Uterus (tissue), 4 donors: ENCODE data around the gene CGNL1. TPM values are rescaled to one million over a fixed set of nuclear protein-coding genes. Genes with fewer than 3 reads are reported as not detected.

Source experiments
- DNase-seq, 2 donors: peaks; one replicate each; pipeline ENCODE4 v3.0.0-alpha.2; 2019 to 2020
- H3K27ac ChIP-seq, 2 donors: fragments of 200-600 bp; sonication (generic); 1 replicate in 1 of 2; 2 replicates in 1 of 2; pipeline ENCODE4 v1.5.1; 2016 to 2018
- H3K27me3 ChIP-seq, 2 donors: fragments of 200-600 bp; sonication (generic); one replicate each; pipeline ENCODE4 v1.5.1; 2018 to 2019; ENCODE audit warnings: control low read depth in 1 of 2
- H3K36me3 ChIP-seq, 2 donors: fragments of 200-600 bp; sonication (generic); one replicate each; pipeline ENCODE4 v1.5.1; 2019; ENCODE audit warnings: control low read depth in 1 of 2
- H3K4me1 ChIP-seq, 2 donors: fragments of 200-600 bp; sonication (generic); one replicate each; pipeline ENCODE4 v1.5.1; 2018 to 2019; ENCODE audit warnings: control low read depth in 1 of 2
- H3K4me3 ChIP-seq, 2 donors: fragments of 200-600 bp; sonication (generic); 1 replicate in 1 of 2; 2 replicates in 1 of 2; pipeline ENCODE4 v1.5.1; 2018 to 2019; ENCODE audit warnings: mild to moderate bottlenecking in 1 of 2
- H3K9me3 ChIP-seq, 2 donors: fragments of 200-600 bp; sonication (generic); one replicate each; pipeline ENCODE4 v1.5.1; 2019; ENCODE audit warnings: control low read depth in 1 of 2
- POLR2A ChIP-seq, 2 donors: fragments of 450-650 bp; IDR thresholded peaks; one replicate each; pipeline ENCODE4 v1.6.1; 2016; ENCODE audit warnings: antibody characterized with exemption in 2 of 2, mild to moderate bottlenecking in 1 of 2, moderate library complexity in 1 of 2
- intact Hi-C: fragments of 100-400 bp; cut with DNase I; formaldehyde crosslinking; loops from one replicate; pipeline ENCODE4 v1.15.1; 2023; ENCODE audit warnings: low total_unique reads
- total RNA-seq, 4 donors: library from RNA; depleted of rRNA in 3 of 4; stranded (reverse); fragments of >200 nt in 3 of 4; gene quantifications; one replicate each; pipeline versions ENCODE4 v1.1.0 to v1.2.4, GENCODE V29; 2014 to 2023
- TF ChIP-seq, protein P1 (sequence below), 4 experiments: fragments of 200-600 bp in 2 of 4; fragments of 450-650 bp in 2 of 4; sonication (generic) in 2 of 4; IDR thresholded peaks; one replicate each; pipeline ENCODE4 v1.5.1; 2016 to 2019; ENCODE audit warnings: antibody characterized with exemption in 4 of 4, mild to moderate bottlenecking in 2 of 4, moderate library complexity in 1 of 4
- donor health status: DM: yes; HTN: yes; CAD: no.

Gene CGNL1, protein sequence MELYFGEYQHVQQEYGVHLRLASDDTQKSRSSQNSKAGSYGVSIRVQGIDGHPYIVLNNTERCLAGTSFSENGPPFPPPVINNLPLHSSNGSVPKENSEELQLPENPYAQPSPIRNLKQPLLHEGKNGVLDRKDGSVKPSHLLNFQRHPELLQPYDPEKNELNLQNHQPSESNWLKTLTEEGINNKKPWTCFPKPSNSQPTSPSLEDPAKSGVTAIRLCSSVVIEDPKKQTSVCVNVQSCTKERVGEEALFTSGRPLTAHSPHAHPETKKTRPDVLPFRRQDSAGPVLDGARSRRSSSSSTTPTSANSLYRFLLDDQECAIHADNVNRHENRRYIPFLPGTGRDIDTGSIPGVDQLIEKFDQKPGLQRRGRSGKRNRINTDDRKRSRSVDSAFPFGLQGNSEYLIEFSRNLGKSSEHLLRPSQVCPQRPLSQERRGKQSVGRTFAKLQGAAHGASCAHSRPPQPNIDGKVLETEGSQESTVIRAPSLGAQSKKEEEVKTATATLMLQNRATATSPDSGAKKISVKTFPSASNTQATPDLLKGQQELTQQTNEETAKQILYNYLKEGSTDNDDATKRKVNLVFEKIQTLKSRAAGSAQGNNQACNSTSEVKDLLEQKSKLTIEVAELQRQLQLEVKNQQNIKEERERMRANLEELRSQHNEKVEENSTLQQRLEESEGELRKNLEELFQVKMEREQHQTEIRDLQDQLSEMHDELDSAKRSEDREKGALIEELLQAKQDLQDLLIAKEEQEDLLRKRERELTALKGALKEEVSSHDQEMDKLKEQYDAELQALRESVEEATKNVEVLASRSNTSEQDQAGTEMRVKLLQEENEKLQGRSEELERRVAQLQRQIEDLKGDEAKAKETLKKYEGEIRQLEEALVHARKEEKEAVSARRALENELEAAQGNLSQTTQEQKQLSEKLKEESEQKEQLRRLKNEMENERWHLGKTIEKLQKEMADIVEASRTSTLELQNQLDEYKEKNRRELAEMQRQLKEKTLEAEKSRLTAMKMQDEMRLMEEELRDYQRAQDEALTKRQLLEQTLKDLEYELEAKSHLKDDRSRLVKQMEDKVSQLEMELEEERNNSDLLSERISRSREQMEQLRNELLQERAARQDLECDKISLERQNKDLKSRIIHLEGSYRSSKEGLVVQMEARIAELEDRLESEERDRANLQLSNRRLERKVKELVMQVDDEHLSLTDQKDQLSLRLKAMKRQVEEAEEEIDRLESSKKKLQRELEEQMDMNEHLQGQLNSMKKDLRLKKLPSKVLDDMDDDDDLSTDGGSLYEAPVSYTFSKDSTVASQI
- total RNA-seq: 10 to 100 TPM; 15.1 to 74.4 (median 31.7) TPM

DNA sequence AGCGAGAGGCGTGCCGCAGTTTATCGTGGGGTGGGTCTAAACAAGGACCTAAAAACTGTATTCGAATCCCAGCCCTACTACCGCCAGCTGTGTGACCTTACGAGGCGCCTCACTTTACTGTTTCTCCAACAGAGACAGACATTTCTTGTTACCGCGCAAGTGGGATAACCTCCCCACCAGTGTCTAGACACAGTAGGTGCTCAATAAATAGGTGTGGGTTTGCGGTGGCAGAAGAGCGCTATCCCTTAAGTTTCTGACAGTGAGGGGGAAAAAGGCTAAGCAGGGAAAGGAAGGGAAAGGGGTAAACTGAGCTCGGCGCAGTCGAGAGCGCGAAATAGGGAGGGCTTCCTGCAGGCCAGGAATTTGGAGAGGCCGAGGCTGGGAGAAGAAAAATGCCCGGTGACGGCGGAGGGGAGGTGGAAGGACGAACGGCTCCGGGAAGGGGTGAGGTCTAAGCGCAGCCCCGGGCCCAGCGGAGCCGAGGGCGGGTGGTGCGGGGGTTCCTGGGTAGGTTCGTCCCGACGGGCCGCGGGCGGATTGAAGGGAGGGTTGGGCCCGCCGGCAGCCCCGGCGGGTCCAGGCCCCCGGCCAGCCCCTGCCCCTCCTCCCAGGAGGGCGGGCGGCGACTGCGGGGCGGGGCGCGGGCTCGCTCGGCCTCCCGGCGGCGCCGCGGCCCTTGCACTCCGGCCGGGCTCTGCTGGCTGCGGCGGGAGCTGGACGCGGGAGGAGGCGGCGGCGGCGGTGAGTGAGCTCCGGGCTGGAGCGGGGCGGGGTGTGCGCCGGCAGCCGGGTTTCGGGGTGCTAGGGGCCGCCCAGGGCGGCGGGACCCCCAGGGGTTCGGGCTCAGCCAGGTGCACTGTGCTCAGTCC is at the start of gene CGNL1:
Gene CGNL1, plus strand, starts transcription at position 679 of the 869 bp plus-strand sequence. CDS start 61,495 bp downstream, outside the sequence.
- DNase-seq: peak; percentile 40 to 63
- H3K4me3 ChIP-seq: peak within 1 kb of the TSS; percentile 82 to 97
- no peaks in the 10 kb centered on the region for H3K27me3 ChIP-seq
- H3K36me3 ChIP-seq: no peaks in the 10 kb centered on the region
- intact Hi-C loops: loop anchor here (10.0 kb wide), 1 partner anchor 89 kb away; no protein-coding TSS in a partner anchor
- peak within 1 kb of the TSS; percentile 83 to 86 for H3K27ac ChIP-seq
- H3K4me1 ChIP-seq: no peaks in the 10 kb centered on the region
- H3K9me3 ChIP-seq: no peaks in the 10 kb centered on the region
- TF ChIP-seq, protein P1, sequence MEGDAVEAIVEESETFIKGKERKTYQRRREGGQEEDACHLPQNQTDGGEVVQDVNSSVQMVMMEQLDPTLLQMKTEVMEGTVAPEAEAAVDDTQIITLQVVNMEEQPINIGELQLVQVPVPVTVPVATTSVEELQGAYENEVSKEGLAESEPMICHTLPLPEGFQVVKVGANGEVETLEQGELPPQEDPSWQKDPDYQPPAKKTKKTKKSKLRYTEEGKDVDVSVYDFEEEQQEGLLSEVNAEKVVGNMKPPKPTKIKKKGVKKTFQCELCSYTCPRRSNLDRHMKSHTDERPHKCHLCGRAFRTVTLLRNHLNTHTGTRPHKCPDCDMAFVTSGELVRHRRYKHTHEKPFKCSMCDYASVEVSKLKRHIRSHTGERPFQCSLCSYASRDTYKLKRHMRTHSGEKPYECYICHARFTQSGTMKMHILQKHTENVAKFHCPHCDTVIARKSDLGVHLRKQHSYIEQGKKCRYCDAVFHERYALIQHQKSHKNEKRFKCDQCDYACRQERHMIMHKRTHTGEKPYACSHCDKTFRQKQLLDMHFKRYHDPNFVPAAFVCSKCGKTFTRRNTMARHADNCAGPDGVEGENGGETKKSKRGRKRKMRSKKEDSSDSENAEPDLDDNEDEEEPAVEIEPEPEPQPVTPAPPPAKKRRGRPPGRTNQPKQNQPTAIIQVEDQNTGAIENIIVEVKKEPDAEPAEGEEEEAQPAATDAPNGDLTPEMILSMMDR (IDR thresholded peaks at IDR 0.05): no peak
- peak in 1 of 2 donors; percentile 61 for TF ChIP-seq POLR2A (IDR thresholded peaks at IDR 0.05)

GRCh38 chr15:57327985-57328471 is 48.3 kb upstream of the CGNL1 start:
- Histone ChIP-seq H3K27ac (no peak overlapping the region), H3K27me3 (no peaks in the 10 kb centered on the region), H3K9me3 (no peaks in the 10 kb centered on the region), H3K4me1 (no peaks in the 10 kb centered on the region), H3K4me3 (no peak overlapping the region), H3K36me3 (no peaks in the 10 kb centered on the region)
- TF ChIP-seq POLR2A (IDR thresholded peaks at IDR 0.05): no peak
- TF ChIP-seq, protein P1 (IDR thresholded peaks at IDR 0.05): no peak
- DNase-seq: peak; percentile 42 to 45
- intact Hi-C loops: no loop called here

DNA sequence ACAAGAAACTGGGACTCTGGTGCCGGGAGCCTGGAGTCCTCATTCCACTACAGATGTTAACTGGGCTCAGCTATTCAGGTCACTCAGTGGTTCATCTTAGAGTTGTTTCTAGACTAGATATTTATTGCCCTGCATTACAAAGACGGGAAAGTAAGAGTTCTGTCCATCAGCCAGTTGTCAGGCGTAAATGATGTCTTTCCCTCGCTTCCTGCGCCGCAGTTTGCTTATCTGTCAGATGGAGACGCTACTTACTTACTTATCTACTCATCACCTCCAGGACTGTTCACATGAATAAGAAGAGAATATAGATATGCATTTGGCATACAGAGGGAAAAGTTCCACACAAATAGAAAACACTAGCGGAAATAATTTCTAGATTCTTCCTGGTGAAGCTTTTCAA is 47.8 kb upstream of the CGNL1 start:
- Histone ChIP-seq H3K4me3 (no peak overlapping the region), H3K27me3 (no peaks in the 10 kb centered on the region), H3K9me3 (no peaks in the 10 kb centered on the region), H3K36me3 (no peaks in the 10 kb centered on the region), H3K4me1 (no peaks in the 10 kb centered on the region), H3K27ac (no peak overlapping the region)
- TF ChIP-seq POLR2A (IDR thresholded peaks at IDR 0.05): no peak
- TF ChIP-seq, protein P1 (IDR thresholded peaks at IDR 0.05): no peak
- intact Hi-C loops: no loop called here
- DNase-seq: no peak

DNA sequence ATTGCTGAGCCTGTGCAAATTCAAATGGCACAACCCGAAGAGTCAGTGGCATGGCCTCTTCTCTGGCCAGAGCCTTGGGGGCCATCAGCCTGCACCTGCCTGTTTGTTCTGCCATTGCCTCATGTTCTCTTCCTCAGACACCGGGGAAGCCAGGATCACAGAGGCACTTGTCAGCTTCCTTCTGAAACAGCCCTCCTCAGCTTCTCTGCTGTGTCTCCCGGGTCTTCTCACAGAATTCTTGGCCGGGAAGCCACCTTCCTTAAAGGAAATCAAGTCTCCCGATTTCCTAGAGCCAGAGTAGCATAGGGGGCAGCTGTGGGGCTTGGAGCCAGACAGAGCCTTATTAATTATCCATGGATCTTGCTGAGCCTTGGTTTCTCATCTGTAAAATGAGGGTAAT is 47.4 kb upstream of the CGNL1 start:
- Histone ChIP-seq H3K27me3 (no peaks in the 10 kb centered on the region), H3K27ac (no peak overlapping the region), H3K9me3 (no peaks in the 10 kb centered on the region), H3K4me1 (no peaks in the 10 kb centered on the region), H3K36me3 (no peaks in the 10 kb centered on the region), H3K4me3 (no peak overlapping the region)
- TF ChIP-seq POLR2A (IDR thresholded peaks at IDR 0.05): no peak
- TF ChIP-seq, protein P1 (IDR thresholded peaks at IDR 0.05): no peak
- no peak for DNase-seq
- intact Hi-C loops: no loop called here
